Lung (tissue), 12 donors: ENCODE results near the gene PMEPA1. TPM values are rescaled to one million over a fixed set of nuclear protein-coding genes. Genes with fewer than 3 reads are reported as not detected.

ENCODE experiments used
- ATAC-seq: fragments of 200-7000 bp; cut with Tn5 transposase; one replicate; pipeline ENCODE4 v1.9.1; 2020; ENCODE audit warnings: moderate number of reproducible peaks; ENCODE audit not compliant: insufficient read depth, low FRiP score
- DNase-seq, 3 donors: peaks; one replicate each; pipeline ENCODE4 v3.0.0-alpha.2; 2013 to 2017
- H3K27ac ChIP-seq, 2 donors: one replicate each; pipeline ENCODE4 v1.5.1; 2013; ENCODE audit warnings: mild to moderate bottlenecking in 2 of 2, moderate library complexity in 2 of 2, control low read depth in 1 of 2, inconsistent platforms in 1 of 2, low read depth in 1 of 2, low read length in 1 of 2
- H3K27me3 ChIP-seq, 3 donors: one replicate each; pipeline ENCODE4 v1.5.1; 2013; ENCODE audit warnings: low read length in 2 of 3; ENCODE audit not compliant: control insufficient read depth in 3 of 3, insufficient read depth in 3 of 3
- H3K36me3 ChIP-seq, 4 donors: one replicate each; pipeline ENCODE4 v1.5.1; 2013; ENCODE audit warnings: low read length in 4 of 4, mild to moderate bottlenecking in 1 of 4, moderate library complexity in 1 of 4; ENCODE audit not compliant: control insufficient read depth in 4 of 4, insufficient read depth in 4 of 4
- H3K4me1 ChIP-seq, 5 donors: one replicate each; pipeline ENCODE4 v1.5.1; 2013; ENCODE audit warnings: low read length in 5 of 5, mild to moderate bottlenecking in 2 of 5, moderate library complexity in 1 of 5; ENCODE audit not compliant: control insufficient read depth in 5 of 5, insufficient read depth in 5 of 5
- H3K4me3 ChIP-seq: one replicate; pipeline ENCODE4 v1.5.1; 2013; ENCODE audit warnings: mild to moderate bottlenecking, control low read depth, moderate library complexity
- H3K9ac ChIP-seq, 2 donors: one replicate each; pipeline ENCODE4 v1.5.1; 2013; ENCODE audit warnings: low read length in 2 of 2, control low read depth in 1 of 2; ENCODE audit not compliant: insufficient read depth in 1 of 2
- H3K9me3 ChIP-seq, 4 donors: one replicate each; pipeline ENCODE4 v1.5.1; 2013; ENCODE audit warnings: low read length in 3 of 4, mild to moderate bottlenecking in 1 of 4, moderate library complexity in 1 of 4; ENCODE audit not compliant: control insufficient read depth in 4 of 4, insufficient read depth in 3 of 4
- WGBS, 2 donors: extraction: QIAGEN DNeasy Blood & Tissue Kit; methylation state at CpG; one replicate each; pipeline ENCODE4 v1.1.7; 2013; 5-methylcytosine and 5-hydroxymethylcytosine counted together
- polyA plus RNA-seq, 2 donors: library from polyadenylated mRNA; stranded (reverse); fragments of 200-250 nt; gene quantifications; one replicate each; pipeline ENCODE4 v1.2.1, GENCODE V29; 2013
- total RNA-seq, 2 donors: library from RNA; depleted of rRNA in 1 of 2; stranded (reverse); fragments of >200 nt in 1 of 2; gene quantifications; one replicate each; pipeline ENCODE4 v1.2.1, GENCODE V29; 2014 to 2021
- TF ChIP-seq, protein P1 (sequence below): IDR thresholded peaks from 2 replicates; pipeline ENCODE4 v1.5.1; 2012; ENCODE audit warnings: mild to moderate bottlenecking; ENCODE audit errors: control extremely low read depth, extremely low read depth
- donor health status: control.
- donor health status: control.
- donor health status: Bipolar disorder and iron deficiency.
- donor health status: healthy.
- donor health status: DM: yes; HTN: yes; CAD: no.

Gene PMEPA1
- total and polyA plus RNA-seq, 4 donors, result 10.0 to 44.0 (median 23.9) TPM

DNA sequence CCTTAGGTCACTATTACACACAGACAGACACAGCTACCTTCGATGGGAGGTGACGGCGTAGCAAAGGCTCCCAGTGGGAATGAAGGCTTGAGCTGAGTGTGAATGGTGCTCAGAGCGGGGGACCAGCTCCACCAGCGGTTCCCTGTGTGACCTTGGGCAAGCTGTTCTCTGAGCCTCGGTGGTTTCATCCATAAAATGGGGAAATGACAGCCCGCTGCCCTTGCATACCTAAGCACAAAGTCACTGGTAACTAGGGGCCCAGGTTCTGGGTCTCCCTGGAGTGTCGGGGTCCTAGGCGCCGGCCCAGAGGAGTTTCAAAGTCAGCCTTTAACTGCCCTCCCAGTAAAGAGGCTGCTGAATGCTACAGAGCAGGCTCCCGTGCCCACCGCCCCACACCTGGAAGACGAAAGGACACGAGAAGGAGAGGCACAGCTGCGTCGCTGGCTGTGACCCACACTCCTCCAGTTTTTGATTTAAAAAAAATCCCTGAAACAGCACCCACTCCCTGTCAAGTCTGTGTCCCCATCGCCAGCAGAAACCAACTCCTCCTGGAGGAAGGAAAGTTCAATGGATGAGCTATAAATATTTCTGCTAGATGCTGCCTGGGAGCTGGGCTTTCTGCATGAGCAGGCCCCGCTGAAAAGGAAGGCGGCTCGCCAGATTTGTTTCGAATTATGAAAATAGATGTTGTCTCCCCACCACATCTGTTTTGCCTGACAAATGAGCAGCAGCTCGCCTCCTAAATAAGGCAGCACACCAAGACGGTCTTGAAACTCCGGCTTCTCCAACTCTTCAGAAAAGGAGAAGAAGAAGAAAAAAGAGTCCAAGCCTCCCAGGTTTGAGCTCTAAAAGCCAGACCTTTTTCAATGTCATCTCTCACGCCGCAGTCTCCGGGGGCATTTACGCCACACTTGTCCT, 27.4 kb downstream of the PMEPA1 start:
- WGBS, 2 donors, result 87 to 89% methylated on average over 28 of the region's 28 CpGs
- no peak for ATAC-seq
- Histone ChIP-seq H3K4me1 (peaks cover 5 to 41% (median 18%) of the 10 kb centered on the region in 5 donors), H3K36me3 (peaks cover 0 to 3% (median 0%) of the 10 kb centered on the region in 4 donors), H3K9ac (no peak overlapping the region), H3K27ac (no peak overlapping the region), H3K9me3 (no peaks in the 10 kb centered on the region), H3K27me3 (no peaks in the 10 kb centered on the region), H3K4me3 (no peak overlapping the region)
- TF ChIP-seq, protein P1, sequence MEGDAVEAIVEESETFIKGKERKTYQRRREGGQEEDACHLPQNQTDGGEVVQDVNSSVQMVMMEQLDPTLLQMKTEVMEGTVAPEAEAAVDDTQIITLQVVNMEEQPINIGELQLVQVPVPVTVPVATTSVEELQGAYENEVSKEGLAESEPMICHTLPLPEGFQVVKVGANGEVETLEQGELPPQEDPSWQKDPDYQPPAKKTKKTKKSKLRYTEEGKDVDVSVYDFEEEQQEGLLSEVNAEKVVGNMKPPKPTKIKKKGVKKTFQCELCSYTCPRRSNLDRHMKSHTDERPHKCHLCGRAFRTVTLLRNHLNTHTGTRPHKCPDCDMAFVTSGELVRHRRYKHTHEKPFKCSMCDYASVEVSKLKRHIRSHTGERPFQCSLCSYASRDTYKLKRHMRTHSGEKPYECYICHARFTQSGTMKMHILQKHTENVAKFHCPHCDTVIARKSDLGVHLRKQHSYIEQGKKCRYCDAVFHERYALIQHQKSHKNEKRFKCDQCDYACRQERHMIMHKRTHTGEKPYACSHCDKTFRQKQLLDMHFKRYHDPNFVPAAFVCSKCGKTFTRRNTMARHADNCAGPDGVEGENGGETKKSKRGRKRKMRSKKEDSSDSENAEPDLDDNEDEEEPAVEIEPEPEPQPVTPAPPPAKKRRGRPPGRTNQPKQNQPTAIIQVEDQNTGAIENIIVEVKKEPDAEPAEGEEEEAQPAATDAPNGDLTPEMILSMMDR, result no peak
- DNase-seq, result peak in 2 of 3 donors; percentile 53 to 72

DNA sequence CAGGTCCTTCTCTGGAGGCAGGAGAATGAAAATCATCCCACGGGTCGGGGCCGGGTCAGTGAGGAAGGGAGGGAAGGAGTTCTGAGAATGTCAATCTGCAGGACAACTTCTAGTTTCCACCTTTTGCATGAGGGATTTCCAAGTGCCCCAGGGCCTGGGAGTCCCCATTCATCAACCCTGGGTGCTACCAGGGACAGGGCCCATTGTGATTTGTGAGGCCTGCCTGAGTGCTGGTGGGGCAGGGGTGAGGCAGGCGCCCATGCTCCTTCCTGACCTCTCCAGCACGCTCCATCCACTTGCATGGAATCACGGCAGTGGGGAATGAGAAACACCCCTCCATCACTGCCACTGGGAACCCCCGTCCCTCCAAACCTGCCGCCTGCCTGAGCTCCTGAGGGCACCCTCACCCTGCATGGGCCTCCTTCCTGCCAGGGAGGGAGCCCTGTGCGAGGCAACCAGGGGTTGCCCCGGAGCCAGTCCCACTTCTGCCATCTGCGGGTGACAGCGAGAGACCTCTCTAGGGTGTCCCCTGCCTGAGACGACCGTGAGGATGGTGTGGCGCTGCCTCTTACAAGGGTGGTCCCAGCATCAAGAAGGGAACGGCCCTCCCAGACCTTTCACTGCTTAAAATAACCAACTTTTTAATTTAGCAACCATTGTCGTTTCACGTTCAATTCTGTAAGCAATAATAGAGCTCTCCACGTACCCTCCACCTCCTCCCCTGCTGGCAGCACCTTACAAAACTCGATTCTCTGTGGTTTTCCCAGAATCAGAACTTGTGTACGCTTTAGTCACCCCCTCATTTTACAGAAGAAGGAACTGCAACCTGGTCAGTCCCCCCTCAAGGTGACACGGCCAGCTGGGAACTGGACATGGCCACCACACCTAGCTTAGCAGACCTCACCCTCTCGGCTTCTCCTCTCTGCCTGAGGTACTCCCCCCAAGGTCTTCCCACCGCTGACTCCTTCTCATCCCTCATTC, 28.6 kb downstream of the PMEPA1 start:
- TF ChIP-seq, protein P1, result no peak
- WGBS, 2 donors, result 57 to 78% methylated on average over 24 of the region's 24 CpGs
- Histone ChIP-seq H3K36me3 (peaks cover 0 to 3% (median 0%) of the 10 kb centered on the region in 4 donors), H3K4me3 (no peak overlapping the region), H3K27me3 (no peaks in the 10 kb centered on the region), H3K9me3 (no peaks in the 10 kb centered on the region), H3K27ac (no peak overlapping the region), H3K9ac (no peak overlapping the region), H3K4me1 (peaks cover 11 to 45% (median 26%) of the 10 kb centered on the region in 5 donors)
- DNase-seq (no peak), ATAC-seq (no peak)

DNA sequence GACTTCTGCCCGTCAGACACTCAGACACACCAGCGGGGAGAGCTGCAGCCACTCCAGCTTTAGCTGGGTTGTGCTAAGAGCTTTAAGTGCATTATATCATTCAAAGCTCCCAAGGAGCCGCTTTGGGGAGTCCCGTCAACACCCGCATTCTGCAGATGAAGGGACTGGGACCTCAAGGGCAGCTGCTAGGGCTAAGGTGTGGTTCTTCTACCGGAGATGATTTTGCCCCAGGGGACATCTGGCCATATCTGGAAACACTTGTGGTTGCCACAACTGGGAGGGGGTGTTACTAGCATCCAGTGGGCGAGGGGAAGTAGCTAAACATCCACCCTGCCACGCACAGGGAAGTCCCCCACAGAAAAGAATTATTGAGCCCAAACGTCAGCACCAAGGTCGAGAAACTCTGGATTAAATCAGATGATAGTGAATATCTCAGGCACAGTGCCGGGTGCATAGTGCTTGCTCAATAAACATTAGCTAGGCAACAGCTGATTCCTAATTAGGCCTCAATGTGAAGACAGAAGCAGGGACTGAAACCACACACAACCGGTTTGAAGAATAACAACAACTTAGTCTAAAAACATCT, 29.6 kb downstream of the PMEPA1 start:
- Histone ChIP-seq H3K27ac (no peak overlapping the region), H3K27me3 (no peaks in the 10 kb centered on the region), H3K36me3 (peaks cover 0 to 3% (median 1%) of the 10 kb centered on the region in 4 donors), H3K4me1 (peaks cover 9 to 38% (median 17%) of the 10 kb centered on the region in 5 donors), H3K9ac (no peak overlapping the region), H3K9me3 (no peaks in the 10 kb centered on the region), H3K4me3 (no peak overlapping the region)
- DNase-seq (no peak), ATAC-seq (no peak)
- TF ChIP-seq, protein P1, result no peak
- 37 to 61% methylated on average over 12 of the region's 12 CpGs for WGBS, 2 donors
